Vagina (tissue), 2 donors: ENCODE data around the gene VAT1. TPM values are rescaled to one million over a fixed set of nuclear protein-coding genes. Genes with fewer than 3 reads are reported as not detected.

Source experiments
- DNase-seq, 2 donors: peaks; one replicate each; pipeline ENCODE4 v3.0.0-alpha.2; 2017; ENCODE audit errors: extremely low spot score in 2 of 2
- H3K27ac ChIP-seq: fragments of 200-600 bp; sonication (generic); one replicate; pipeline ENCODE4 v1.5.1; 2019
- H3K27me3 ChIP-seq: fragments of 200-600 bp; sonication (generic); one replicate; pipeline ENCODE4 v1.5.1; 2019
- H3K36me3 ChIP-seq, 2 donors: fragments of 200-600 bp; sonication (generic); one replicate each; pipeline ENCODE4 v1.5.1; 2017 to 2019
- H3K4me1 ChIP-seq: fragments of 200-600 bp; sonication (generic); one replicate; pipeline ENCODE4 v1.5.1; 2019
- H3K4me3 ChIP-seq, 2 donors: fragments of 200-600 bp; sonication (generic); 1 replicate in 1 of 2; 2 replicates in 1 of 2; pipeline ENCODE4 v1.5.1; 2016 to 2019
- H3K9me3 ChIP-seq: fragments of 200-600 bp; sonication (generic); one replicate; pipeline ENCODE4 v1.5.1; 2019
- POLR2A ChIP-seq, 2 donors: fragments of 450-650 bp; IDR thresholded peaks; one replicate each; pipeline ENCODE4 v1.6.1; 2017; ENCODE audit warnings: antibody characterized with exemption in 2 of 2, mild to moderate bottlenecking in 2 of 2, moderate library complexity in 2 of 2
- POLR2AphosphoS5 ChIP-seq, 2 donors: sonication (generic); formaldehyde crosslinking; IDR thresholded peaks; one replicate each; pipeline ENCODE4 v1.9.0; 2017; ENCODE audit warnings: antibody characterized with exemption in 2 of 2, mild to moderate bottlenecking in 2 of 2, low read depth in 1 of 2; ENCODE audit not compliant: insufficient read depth in 1 of 2
- intact Hi-C: fragments of 100-400 bp; cut with DNase I; formaldehyde crosslinking; loops from one replicate; pipeline ENCODE4 v1.15.1; 2023
- total RNA-seq: library from RNA; depleted of rRNA; stranded (reverse); fragments of >200 nt; gene quantifications from one replicate; pipeline ENCODE4 v1.2.3, GENCODE V29; 2016
- TF ChIP-seq, protein P1 (sequence below), 3 experiments: fragments of 450-650 bp in 2 of 3; fragments of 200-600 bp in 1 of 3; sonication (generic) in 1 of 3; IDR thresholded peaks; one replicate each; pipeline ENCODE4 v1.5.1; 2017 to 2019; ENCODE audit warnings: antibody characterized with exemption in 3 of 3, mild to moderate bottlenecking in 2 of 3, moderate library complexity in 2 of 3

Gene VAT1
- total RNA-seq, 1 donor from 2014 or later, result 179 TPM

DNA sequence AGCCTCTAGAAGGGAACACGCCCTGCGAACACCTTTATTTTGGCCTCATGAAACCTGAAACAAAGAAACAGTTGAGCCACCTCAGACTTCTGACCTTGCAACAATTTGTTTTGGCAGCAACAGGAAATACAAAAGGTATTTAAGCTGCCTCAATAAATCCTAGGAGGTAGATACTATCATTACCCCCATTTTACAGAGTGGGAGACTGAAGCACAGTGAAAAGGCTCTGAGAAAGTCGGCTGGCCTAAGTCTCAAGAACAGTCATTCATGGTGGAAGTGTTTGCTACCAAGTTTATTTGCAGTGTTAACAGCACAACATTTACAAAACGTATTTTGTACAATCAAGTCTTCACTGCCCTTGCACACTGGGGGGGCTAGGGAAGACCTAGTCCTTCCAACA, 21.8 kb upstream of the VAT1 start:
- Histone ChIP-seq H3K4me1 (no peaks in the 10 kb centered on the region), H3K9me3 (no peaks in the 10 kb centered on the region), H3K36me3 (no peaks in the 10 kb centered on the region), H3K4me3 (no peak overlapping the region), H3K27me3 (no peaks in the 10 kb centered on the region), H3K27ac (no peak overlapping the region)
- intact Hi-C loops, result no loop called here
- TF ChIP-seq, protein P1, sequence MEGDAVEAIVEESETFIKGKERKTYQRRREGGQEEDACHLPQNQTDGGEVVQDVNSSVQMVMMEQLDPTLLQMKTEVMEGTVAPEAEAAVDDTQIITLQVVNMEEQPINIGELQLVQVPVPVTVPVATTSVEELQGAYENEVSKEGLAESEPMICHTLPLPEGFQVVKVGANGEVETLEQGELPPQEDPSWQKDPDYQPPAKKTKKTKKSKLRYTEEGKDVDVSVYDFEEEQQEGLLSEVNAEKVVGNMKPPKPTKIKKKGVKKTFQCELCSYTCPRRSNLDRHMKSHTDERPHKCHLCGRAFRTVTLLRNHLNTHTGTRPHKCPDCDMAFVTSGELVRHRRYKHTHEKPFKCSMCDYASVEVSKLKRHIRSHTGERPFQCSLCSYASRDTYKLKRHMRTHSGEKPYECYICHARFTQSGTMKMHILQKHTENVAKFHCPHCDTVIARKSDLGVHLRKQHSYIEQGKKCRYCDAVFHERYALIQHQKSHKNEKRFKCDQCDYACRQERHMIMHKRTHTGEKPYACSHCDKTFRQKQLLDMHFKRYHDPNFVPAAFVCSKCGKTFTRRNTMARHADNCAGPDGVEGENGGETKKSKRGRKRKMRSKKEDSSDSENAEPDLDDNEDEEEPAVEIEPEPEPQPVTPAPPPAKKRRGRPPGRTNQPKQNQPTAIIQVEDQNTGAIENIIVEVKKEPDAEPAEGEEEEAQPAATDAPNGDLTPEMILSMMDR (IDR thresholded peaks at IDR 0.05), result no peak
- no peak for TF ChIP-seq POLR2A (IDR thresholded peaks at IDR 0.05)
- no peak for TF ChIP-seq POLR2AphosphoS5 (IDR thresholded peaks at IDR 0.05; ENCODE audit: insufficient read depth in 1 of 2, low read depth in 1 of 2)
- no peak for DNase-seq

- Histone ChIP-seq H3K27me3 (no peaks in the 10 kb centered on the region), H3K36me3 (no peaks in the 10 kb centered on the region), H3K27ac (no peak overlapping the region), H3K4me1 (no peaks in the 10 kb centered on the region), H3K4me3 (no peak overlapping the region), H3K9me3 (no peaks in the 10 kb centered on the region)
- TF ChIP-seq, protein P1 (IDR thresholded peaks at IDR 0.05), result no peak
- TF ChIP-seq POLR2AphosphoS5 (IDR thresholded peaks at IDR 0.05; ENCODE audit: insufficient read depth in 1 of 2, low read depth in 1 of 2) (no peak), POLR2A (IDR thresholded peaks at IDR 0.05) (no peak)
- intact Hi-C loops, result no loop called here
- DNase-seq, result no peak
Observed at GRCh38 chr17:43043307-43043706, 21.1 kb upstream of the VAT1 start.

- no peaks in the 10 kb centered on the region for H3K4me1 ChIP-seq
- no peaks in the 10 kb centered on the region for H3K9me3 ChIP-seq
- no peak for DNase-seq
- intact Hi-C loops, result no loop called here
- TF ChIP-seq POLR2A (IDR thresholded peaks at IDR 0.05) (no peak), POLR2AphosphoS5 (IDR thresholded peaks at IDR 0.05; ENCODE audit: insufficient read depth in 1 of 2, low read depth in 1 of 2) (no peak)
- TF ChIP-seq, protein P1 (IDR thresholded peaks at IDR 0.05), result no peak
- H3K27ac ChIP-seq, result no peak overlapping the region
- H3K27me3 ChIP-seq, result no peaks in the 10 kb centered on the region
- no peak overlapping the region for H3K4me3 ChIP-seq
- H3K36me3 ChIP-seq, result no peaks in the 10 kb centered on the region
Observed at GRCh38 chr17:43042025-43042628, 19.9 kb upstream of the VAT1 start.

DNA sequence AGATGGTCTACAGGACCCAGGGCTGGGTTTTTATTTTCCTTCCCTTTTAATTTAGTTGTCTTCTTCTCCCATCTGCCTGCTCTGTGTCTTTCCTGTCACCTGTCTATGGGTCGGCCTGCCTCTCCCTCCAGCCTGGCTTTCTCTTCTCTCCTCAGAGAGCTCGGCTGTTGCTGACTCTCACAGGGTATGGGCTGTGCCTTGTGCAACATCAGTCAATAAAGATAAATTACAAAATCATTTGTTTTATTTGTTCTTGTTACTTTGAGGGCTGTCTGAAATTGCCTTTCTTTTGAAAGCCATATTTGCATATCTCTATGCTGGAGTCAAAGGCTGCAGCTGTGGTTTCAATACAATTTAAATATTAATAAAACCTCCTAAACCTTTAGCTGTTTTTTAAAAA, 18.5 kb upstream of the VAT1 start:
- DNase-seq, result no peak
- Histone ChIP-seq H3K36me3 (no peaks in the 10 kb centered on the region), H3K27me3 (no peaks in the 10 kb centered on the region), H3K4me3 (no peak overlapping the region), H3K27ac (no peak overlapping the region), H3K4me1 (no peaks in the 10 kb centered on the region), H3K9me3 (no peaks in the 10 kb centered on the region)
- intact Hi-C loops, result no loop called here
- no peak for TF ChIP-seq POLR2A (IDR thresholded peaks at IDR 0.05)
- no peak for TF ChIP-seq POLR2AphosphoS5 (IDR thresholded peaks at IDR 0.05; ENCODE audit: insufficient read depth in 1 of 2, low read depth in 1 of 2)
- TF ChIP-seq, protein P1 (IDR thresholded peaks at IDR 0.05), result no peak

DNA sequence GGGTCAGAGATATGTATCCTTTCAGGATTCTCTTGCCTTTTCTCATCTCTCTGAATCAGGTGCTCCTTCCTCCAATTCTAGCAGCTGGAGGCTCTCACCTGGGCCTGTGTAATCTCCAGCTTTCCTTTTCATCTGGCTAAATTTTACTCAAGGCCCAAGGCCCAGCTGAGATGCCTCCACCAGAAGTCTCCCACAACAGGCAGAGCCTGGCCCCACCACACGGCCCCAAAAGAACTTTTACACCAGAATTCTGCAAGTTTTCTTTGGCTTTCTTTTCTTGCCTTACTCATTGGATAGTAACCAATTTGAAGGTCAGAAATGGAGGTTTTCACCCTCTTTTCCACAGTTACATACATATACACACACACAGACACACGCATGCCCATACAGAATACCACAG, 17.5 kb upstream of the VAT1 start:
- TF ChIP-seq POLR2A (IDR thresholded peaks at IDR 0.05) (no peak), POLR2AphosphoS5 (IDR thresholded peaks at IDR 0.05; ENCODE audit: insufficient read depth in 1 of 2, low read depth in 1 of 2) (no peak)
- TF ChIP-seq, protein P1 (IDR thresholded peaks at IDR 0.05), result no peak
- Histone ChIP-seq H3K27me3 (no peaks in the 10 kb centered on the region), H3K4me3 (no peak overlapping the region), H3K4me1 (no peaks in the 10 kb centered on the region), H3K27ac (no peak overlapping the region), H3K36me3 (no peaks in the 10 kb centered on the region), H3K9me3 (no peaks in the 10 kb centered on the region)
- intact Hi-C loops, result no loop called here
- DNase-seq, result no peak
